ENCODE data around the gene TLR3.

- TF ChIP-seq EZH2phosphoT487 (IDR thresholded peaks at IDR 0.05; ENCODE audit: low read length), result no peak
- TF ChIP-seq CTCF (IDR thresholded peaks at IDR 0.05; ENCODE audit: low read length), result no peak
Observed at GRCh38 chr4:186030399-186030775, 38.6 kb upstream of the TLR3 start.
